NT2/D1 (cell line): ENCODE measurements around the gene SUCLG2.

Source experiments
- DNase-seq: peaks from one replicate; pipeline ENCODE4 v3.0.0-alpha.2; 2011; ENCODE audit warnings: low read depth, low spot score
- H3K27me3 ChIP-seq: 2 replicates; pipeline ENCODE4 v1.6.0; 2011; ENCODE audit warnings: mild to moderate bottlenecking; ENCODE audit not compliant: insufficient read length, insufficient read depth
- H3K36me3 ChIP-seq: 2 replicates; pipeline ENCODE4 v1.6.1; 2011; ENCODE audit warnings: mild to moderate bottlenecking, low read length, mixed read lengths; ENCODE audit not compliant: insufficient read depth, insufficient read length
- H3K4me1 ChIP-seq: 2 replicates; pipeline ENCODE4 v1.5.1; 2011; ENCODE audit not compliant: insufficient read depth, insufficient read length
- H3K4me3 ChIP-seq: 2 replicates; pipeline ENCODE4 v1.5.1; 2011; ENCODE audit warnings: low read depth; ENCODE audit not compliant: insufficient read length
- H3K9ac ChIP-seq: 2 replicates; pipeline ENCODE4 v1.6.0; 2011; ENCODE audit warnings: low read depth; ENCODE audit not compliant: insufficient read length
- H3K9me3 ChIP-seq: 2 replicates; pipeline ENCODE4 v1.5.1; 2011; ENCODE audit warnings: mild to moderate bottlenecking, low read length; ENCODE audit not compliant: insufficient read depth
- SUZ12 ChIP-seq: IDR thresholded peaks from 2 replicates; pipeline ENCODE4 v1.6.1; 2011; ENCODE audit not compliant: insufficient read length, insufficient read depth; ENCODE audit errors: extremely low read depth
- YY1 ChIP-seq: IDR thresholded peaks from 2 replicates; pipeline ENCODE4 v1.6.1; 2011; ENCODE audit not compliant: insufficient read length, insufficient read depth
- ZNF274 ChIP-seq: IDR thresholded peaks from 2 replicates; pipeline ENCODE4 v1.6.1; 2011; ENCODE audit warnings: mild to moderate bottlenecking, low read depth, low read length

The SUCLG2 gene

DNA sequence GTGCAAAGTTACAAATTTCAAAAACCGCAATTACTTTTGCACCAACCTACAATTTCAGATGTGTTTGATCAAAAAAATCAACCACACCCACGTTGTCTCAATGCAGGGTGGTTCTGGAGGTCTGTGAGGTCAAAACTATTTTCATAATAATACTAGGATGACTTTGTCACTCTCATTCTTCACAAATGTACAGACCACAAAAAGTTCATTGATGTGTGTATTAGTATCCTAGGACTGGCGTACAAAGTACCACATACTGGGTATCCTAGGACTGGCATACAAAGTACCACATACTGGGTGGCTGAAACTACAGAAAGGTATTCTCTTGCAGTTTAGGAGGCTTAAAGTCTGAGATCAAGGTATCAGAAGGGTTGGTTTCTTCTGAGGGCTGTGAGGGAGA is 13.0 kb downstream of the SUCLG2 start:
- TF ChIP-seq YY1 (no peak), ZNF274 (no peak), SUZ12 (no peak)
- no peaks in the 10 kb centered on the region for H3K27me3 ChIP-seq
- no peaks in the 10 kb centered on the region for H3K9me3 ChIP-seq
- no peak overlapping the region for H3K9ac ChIP-seq
- DNase-seq = no peak
- no peak overlapping the region for H3K4me3 ChIP-seq
- peaks cover 5% of the 10 kb centered on the region for H3K36me3 ChIP-seq
- no peaks in the 10 kb centered on the region for H3K4me1 ChIP-seq

DNA sequence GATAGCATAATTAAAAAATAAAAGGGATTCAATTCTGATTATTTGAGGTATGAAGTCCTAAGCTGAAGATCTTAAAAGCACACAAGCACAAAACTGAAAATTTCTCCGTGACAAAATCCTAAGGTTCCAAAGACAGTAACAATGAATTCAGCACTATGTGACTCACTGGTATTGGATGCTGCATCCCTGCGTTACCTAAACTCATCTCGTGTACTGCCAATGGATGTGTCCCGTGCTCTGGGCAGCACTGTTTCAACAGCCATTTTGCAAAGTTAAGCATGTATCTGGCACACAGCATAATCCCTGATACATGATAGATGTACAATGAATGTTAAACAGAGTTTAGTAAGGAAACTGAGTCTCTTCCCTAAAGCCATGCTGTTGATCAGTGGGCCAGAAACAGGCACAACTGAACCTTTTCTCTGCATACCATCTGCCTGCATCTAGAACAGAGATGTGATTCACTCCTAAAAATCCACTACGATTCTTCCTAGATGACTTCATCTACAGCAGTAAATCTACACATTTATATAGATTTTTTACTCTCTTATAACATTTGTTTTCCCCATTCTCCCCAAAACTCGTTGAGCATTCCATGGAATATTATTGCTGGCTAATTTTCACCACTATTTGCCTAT is 14.3 kb downstream of the SUCLG2 start:
- peaks cover 3% of the 10 kb centered on the region for H3K36me3 ChIP-seq
- H3K27me3 ChIP-seq = no peaks in the 10 kb centered on the region
- no peak overlapping the region for H3K4me3 ChIP-seq
- H3K9me3 ChIP-seq = no peaks in the 10 kb centered on the region
- DNase-seq = no peak
- no peaks in the 10 kb centered on the region for H3K4me1 ChIP-seq
- H3K9ac ChIP-seq = no peak overlapping the region
- no peak for TF ChIP-seq ZNF274
- TF ChIP-seq SUZ12 = no peak
- TF ChIP-seq YY1 = no peak

DNA sequence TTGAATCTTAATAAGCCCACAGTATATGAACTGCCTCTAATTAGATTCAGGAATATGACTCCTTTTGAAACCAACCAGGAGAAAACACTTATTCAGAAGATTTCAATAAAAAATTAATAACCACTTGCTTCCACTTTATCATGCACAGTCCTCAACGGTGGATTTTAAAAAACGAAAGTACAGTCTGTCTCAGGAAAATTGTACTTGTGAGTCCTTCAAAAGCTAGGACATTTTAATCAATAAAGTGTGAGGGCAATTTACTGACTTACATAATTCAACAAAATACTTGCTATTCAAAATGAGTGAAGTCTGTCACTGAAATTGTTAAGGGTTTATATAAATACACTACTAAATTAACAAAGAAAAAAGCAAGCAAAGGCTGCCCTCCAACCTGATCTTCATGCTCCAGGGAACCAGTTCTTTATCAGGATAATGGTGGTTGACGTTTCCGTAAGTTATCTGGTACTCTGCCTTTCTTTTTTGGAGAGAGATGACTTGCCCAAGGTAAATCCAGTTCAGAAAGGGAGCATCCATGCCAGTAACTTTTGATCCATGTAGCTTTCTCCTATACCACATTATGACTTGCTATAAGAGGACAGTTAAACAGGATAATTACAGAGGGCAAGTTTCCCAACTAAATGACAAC is 17.0 kb downstream of the SUCLG2 start:
- H3K4me3 ChIP-seq = no peak overlapping the region
- H3K27me3 ChIP-seq = no peaks in the 10 kb centered on the region
- DNase-seq = no peak
- H3K36me3 ChIP-seq = no peaks in the 10 kb centered on the region
- H3K4me1 ChIP-seq = no peaks in the 10 kb centered on the region
- no peaks in the 10 kb centered on the region for H3K9me3 ChIP-seq
- TF ChIP-seq SUZ12 = no peak
- TF ChIP-seq ZNF274 = no peak
- TF ChIP-seq YY1 = no peak
- H3K9ac ChIP-seq = no peak overlapping the region

DNA sequence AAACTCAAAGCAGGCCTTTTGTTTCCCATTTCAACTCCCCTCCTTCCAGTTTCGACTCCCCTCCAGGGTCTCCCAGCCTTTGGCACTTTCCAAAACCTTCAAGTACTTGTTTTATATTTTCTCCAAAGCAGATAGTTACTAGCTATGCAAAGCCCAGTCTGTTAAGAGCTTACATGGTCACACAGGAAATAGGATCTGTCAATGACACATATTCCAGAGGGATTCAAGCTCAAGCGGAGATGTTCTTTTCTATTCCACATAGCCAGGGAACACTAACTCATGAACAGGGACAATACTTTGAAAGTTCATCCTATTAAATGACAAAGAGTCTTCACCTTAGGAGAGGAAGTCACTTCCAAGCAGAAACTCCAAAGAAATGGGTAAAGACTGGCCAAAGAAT is 18.6 kb downstream of the SUCLG2 start:
- Histone ChIP-seq H3K9me3 (no peaks in the 10 kb centered on the region), H3K4me3 (no peak overlapping the region), H3K36me3 (no peaks in the 10 kb centered on the region), H3K4me1 (no peaks in the 10 kb centered on the region), H3K9ac (no peak overlapping the region), H3K27me3 (no peaks in the 10 kb centered on the region)
- no peak for DNase-seq
- TF ChIP-seq SUZ12 (no peak), YY1 (no peak), ZNF274 (no peak)

DNA sequence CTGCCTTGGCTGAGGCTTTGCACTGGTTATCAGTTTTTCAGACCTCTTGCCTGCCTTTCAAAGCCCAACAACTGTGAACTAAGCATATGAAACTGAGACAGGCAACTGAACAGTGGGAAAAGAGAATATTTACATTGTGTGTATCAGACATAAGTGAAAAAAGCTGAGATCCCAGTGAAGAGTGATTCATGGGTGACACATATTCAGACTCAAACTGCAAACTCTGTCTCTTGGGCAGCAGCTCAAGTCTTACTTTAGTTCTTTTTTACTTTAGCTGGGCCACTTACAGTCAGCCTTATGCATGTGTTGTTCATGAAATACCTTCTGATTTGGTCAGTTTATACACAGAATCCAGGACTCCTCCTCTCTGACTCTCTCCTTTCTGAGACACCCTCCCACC is 19.2 kb downstream of the SUCLG2 start:
- TF ChIP-seq SUZ12 = no peak
- no peak for TF ChIP-seq ZNF274
- no peak for TF ChIP-seq YY1
- Histone ChIP-seq H3K4me1 (no peaks in the 10 kb centered on the region), H3K9me3 (no peaks in the 10 kb centered on the region), H3K9ac (no peak overlapping the region), H3K4me3 (no peak overlapping the region), H3K27me3 (no peaks in the 10 kb centered on the region), H3K36me3 (no peaks in the 10 kb centered on the region)
- DNase-seq = no peak

DNA sequence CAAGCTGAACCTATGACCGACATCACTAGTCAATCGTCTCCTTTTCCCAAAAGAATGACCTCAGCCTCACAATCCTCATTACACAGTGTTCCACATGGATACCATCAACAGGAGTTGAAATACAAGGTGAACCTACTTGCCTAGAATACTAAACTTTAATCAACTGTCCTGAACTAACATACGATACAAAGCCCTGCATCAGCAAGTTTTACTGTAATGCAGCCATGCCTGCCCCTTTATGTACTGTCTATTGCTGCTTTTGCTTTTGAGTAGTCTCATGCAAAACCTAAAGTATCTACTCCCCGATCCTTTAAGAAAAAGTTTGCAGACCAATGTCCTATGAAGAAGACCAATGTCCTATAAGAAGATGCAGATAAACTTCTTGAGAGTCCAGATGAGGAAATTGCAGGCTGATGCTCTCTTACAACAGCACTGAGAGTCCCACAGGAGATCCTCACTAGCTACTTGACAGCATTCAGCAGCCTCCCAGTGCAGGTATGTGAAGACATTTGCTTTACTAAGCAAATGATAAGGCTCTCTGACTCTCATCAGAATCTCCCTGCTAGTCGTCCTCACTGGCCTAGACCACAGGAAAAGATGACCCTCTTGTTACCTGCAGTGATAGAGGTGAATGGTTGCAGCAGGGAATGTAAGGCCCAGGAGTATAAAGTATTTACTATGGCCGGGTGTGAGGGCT is 23.6 kb downstream of the SUCLG2 start:
- peaks cover 5% of the 10 kb centered on the region for H3K36me3 ChIP-seq
- H3K4me3 ChIP-seq = no peak overlapping the region
- no peaks in the 10 kb centered on the region for H3K9me3 ChIP-seq
- H3K9ac ChIP-seq = no peak overlapping the region
- TF ChIP-seq SUZ12 = no peak
- TF ChIP-seq ZNF274 = no peak
- no peak for TF ChIP-seq YY1
- H3K27me3 ChIP-seq = no peaks in the 10 kb centered on the region
- H3K4me1 ChIP-seq = no peaks in the 10 kb centered on the region
- DNase-seq = no peak

DNA sequence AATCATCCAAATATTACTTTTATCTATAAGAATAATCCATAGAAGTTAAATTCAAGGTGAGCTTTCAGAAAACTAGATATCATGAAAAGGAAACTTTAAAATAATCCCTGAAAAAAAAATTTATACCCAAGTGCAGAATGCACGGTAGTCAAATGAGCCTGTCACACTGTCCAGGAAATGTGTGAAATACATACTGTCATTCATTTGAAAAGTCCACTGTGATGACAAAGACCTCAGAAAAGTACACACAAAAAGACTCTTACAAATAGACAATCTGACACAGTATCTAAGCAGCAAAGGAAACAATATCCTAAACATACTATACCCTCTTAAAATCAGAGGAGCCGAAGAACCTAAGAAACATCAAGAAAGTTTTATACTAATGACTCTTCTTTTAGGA is 29.7 kb downstream of the SUCLG2 start:
- no peak for TF ChIP-seq YY1
- TF ChIP-seq ZNF274 = no peak
- no peak for TF ChIP-seq SUZ12
- Histone ChIP-seq H3K9me3 (no peaks in the 10 kb centered on the region), H3K9ac (no peak overlapping the region), H3K4me1 (no peaks in the 10 kb centered on the region), H3K27me3 (no peaks in the 10 kb centered on the region), H3K36me3 (peaks cover 13% of the 10 kb centered on the region), H3K4me3 (no peak overlapping the region)
- DNase-seq = no peak
